Stomach (tissue), 4 donors: ENCODE measurements around the gene ARHGAP28.

Source experiments
- CTCF ChIP-seq, 7 experiments: fragments of 450-650 bp in 4 of 7; fragments of 200-600 bp in 3 of 7; sonication (generic) in 3 of 7; IDR thresholded peaks; one replicate each; pipeline ENCODE4 v1.5.1; 2016 to 2019; ENCODE audit warnings: antibody characterized with exemption in 7 of 7, control low read depth in 2 of 7, mild to moderate bottlenecking in 1 of 7
- EP300 ChIP-seq: sonication (generic); formaldehyde crosslinking; IDR thresholded peaks from one replicate; pipeline ENCODE4 v1.6.1; 2017; ENCODE audit warnings: antibody characterized with exemption
- POLR2A ChIP-seq, 4 donors: fragments of 450-650 bp; IDR thresholded peaks; one replicate each; pipeline ENCODE4 v1.6.1; 2016; ENCODE audit warnings: antibody characterized with exemption in 4 of 4, control low read depth in 2 of 4, mild to moderate bottlenecking in 1 of 4, moderate library complexity in 1 of 4
- POLR2AphosphoS5 ChIP-seq, 3 donors: sonication (generic); formaldehyde crosslinking; IDR thresholded peaks; one replicate each; pipeline ENCODE4 v1.6.1; 2016; ENCODE audit warnings: antibody characterized with exemption in 3 of 3

GRCh38 chr18:6865251-6865650 lies 135.7 kb downstream of the ARHGAP28 start:
- TF ChIP-seq CTCF (IDR thresholded peaks at IDR 0.05): no peak
- TF ChIP-seq POLR2A (IDR thresholded peaks at IDR 0.05): no peak
- TF ChIP-seq EP300: no peak
- no peak for TF ChIP-seq POLR2AphosphoS5 (IDR thresholded peaks at IDR 0.05)
